GM20431 (cell line): Measurements from ENCODE around the gene PSEN2.

Source experiments
- in situ Hi-C: fragments of 300-500 bp; cut with MseI, MboI; formaldehyde crosslinking; loops from one replicate; pipeline ENCODE4 v1.15.0; 2020; ENCODE audit warnings: low sequenced_read_pairs; ENCODE audit not compliant: unreplicated experiment

The PSEN2 gene

DNA sequence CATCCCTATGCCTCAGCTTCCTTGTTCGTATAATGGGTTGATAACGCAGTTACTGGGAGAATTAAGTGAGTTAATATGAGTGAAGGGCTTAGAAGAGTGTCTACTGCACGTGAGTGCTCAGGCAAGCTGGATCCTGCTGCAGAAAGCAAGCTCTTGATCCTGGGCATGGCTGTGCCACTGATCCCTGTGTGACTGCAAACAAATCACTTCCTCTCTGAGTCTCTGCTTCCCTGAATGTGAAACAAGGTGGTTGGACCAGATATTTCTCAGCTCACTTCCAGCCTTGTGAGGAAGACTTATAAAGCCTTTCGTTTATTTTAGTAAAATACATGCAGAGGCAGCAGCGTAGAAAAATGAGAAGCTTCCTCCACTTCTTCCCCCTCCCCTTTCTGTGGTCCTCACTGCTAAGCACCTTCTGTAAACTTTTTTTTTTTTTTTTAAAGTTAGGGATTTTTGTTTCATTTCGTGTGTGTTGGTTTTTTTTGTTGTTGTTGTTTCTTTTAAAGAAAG is 13.8 kb downstream of the PSEN2 start:
- in situ Hi-C loops: no loop called here

DNA sequence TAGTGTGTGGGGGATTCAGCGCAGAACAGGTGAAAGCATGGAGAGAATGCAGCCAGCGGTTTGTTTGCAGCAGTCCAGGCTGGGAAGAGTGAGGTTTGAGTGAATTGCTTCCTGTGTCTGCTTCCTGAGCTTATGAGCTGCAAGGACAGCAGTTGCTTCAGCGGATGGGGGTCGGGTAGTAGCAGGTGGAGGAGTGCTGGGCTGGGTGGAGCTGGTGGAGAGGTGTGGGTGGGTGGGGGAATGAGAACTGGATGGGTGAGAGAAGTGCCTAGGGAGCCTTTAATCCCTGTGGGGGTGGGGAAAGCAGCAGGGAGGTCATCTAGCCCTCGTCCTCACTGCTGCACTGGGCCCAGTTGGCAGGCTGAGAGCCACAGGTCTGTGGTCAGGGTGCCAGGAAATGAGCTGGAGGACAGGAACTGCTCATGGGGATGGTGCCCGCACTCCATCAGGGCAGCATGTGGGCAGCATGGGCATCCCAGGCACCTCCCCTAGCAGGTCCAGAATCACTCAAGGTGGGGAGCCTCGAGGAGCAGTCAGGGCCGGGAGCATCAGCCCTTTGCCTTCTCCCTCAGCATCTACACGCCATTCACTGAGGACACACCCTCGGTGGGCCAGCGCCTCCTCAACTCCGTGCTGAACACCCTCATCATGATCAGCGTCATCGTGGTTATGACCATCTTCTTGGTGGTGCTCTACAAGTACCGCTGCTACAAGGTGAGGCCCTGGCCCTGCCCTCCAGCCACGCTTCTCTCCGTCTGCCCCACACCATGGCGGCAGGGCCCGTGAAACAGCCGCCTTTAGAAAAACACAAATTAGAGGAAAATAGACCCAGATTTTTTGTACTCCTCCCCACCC is 14.8 kb downstream of the PSEN2 start:
- in situ Hi-C loops: no loop called here

DNA sequence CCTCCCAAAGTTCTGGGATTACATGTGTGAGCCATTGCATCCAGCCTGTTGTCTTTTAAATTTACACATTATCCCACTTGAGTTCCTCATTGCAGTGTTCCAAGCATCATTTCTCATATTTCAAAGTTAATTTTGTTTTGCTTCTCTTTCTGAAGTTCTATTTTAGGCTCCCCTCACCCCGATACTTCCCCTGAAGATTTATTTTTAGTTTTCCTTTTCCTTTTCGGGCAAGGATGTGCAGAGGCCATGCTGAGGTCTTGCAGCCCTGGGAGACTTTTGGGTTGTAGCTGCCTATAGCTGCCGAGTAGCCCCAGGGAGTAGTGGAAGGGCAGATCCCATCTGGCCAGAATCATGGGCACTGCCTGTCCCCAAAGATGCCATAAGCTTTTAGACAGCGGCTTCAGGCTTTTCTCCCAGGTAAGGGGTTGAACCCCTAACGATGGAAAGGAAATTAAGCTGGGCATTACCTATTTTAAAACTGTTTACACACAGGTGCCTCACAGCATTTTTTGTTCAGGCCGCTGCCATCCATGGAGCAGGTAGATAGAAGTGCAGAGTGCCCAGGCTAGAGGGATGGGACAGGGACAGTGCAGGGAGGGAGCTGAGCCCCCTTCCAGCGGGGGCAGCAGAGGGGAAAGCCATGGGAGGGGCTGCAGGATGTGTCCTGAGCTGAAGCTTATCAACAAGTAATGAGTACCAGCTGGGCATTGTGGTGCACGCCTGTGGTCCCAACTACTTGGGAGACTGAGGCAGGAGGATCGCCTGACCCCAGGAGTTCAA is 15.9 kb downstream of the PSEN2 start:
- in situ Hi-C loops: no loop called here

DNA sequence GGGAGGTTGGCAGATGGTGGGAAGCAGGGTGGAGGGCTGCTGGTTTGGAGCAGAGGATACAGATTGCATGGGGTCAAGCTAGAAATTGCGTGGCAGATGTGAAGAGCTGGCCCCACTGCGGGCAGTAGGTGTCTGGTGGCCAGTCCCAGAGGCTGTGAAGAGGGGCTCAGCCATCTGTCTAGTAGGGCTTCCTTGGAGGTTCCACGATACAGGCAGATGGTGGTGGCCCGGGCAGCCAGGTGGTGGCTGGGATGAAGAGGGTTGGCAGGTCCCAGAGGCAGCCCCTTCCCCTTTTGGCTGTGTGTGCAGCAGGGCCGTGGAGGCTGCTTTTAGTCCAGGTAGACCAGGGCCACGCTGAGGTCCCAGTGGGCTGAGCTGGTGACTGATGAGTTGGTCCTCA is 16.6 kb downstream of the PSEN2 start:
- in situ Hi-C loops: no loop called here

DNA sequence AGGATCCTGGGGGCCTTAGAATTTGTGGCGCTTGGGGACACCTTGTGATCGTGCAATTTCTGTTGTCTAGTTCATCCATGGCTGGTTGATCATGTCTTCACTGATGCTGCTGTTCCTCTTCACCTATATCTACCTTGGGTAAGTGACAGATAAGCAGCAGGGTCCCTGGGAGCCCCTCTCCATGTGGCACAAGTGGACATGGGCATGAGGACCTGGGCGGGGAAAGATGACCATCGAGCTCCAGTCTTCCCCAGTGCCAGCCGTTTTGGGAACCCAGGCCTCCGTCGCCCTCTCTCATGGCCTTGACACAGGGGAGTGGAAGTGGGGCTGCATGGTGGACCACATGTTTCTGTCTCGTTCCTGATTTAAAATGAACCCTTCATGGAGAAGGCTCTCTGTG is 17.6 kb downstream of the PSEN2 start:
- in situ Hi-C loops: no loop called here

DNA sequence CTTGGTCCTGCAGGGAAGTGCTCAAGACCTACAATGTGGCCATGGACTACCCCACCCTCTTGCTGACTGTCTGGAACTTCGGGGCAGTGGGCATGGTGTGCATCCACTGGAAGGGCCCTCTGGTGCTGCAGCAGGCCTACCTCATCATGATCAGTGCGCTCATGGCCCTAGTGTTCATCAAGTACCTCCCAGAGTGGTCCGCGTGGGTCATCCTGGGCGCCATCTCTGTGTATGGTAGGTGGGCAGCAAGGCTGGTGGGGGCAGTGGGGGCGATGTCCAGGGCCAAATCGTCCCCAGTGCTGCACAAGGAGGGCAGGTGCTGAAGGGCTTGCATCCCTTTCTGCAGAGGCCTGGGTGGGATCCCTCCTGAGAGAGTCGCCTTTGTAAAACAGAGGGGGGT is 18.4 kb downstream of the PSEN2 start:
- in situ Hi-C loops: no loop called here

DNA sequence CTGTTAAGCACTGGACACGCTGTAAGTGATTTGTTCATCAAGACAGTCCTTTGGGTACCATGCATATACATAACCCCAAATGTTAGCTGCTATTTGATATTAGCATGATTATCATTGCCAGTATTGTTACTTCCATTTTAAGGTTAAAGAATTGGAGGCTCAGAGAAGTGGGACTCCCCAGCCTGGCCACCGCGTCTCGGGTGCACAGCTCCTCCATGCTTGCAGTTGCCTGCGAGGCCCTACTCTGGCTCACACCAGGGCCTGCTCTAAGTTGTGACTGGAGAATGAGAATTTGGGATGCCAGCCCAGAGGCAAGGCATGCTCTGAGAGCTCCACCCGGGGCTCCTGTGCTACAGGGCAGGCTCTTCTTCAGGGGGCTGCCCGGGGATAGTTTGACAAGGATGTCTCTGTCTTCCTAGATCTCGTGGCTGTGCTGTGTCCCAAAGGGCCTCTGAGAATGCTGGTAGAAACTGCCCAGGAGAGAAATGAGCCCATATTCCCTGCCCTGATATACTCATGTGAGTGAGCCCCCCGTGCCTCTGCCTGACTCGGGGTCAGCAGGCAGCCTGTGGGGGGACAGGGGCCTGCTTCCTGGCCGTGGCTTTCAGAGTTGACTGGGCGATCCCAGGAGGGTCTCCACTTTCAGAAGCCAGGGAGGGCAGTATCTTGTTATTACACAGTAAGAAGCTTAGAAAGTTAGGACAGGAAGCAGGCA is 19.4 kb downstream of the PSEN2 start:
- in situ Hi-C loops: no loop called here

DNA sequence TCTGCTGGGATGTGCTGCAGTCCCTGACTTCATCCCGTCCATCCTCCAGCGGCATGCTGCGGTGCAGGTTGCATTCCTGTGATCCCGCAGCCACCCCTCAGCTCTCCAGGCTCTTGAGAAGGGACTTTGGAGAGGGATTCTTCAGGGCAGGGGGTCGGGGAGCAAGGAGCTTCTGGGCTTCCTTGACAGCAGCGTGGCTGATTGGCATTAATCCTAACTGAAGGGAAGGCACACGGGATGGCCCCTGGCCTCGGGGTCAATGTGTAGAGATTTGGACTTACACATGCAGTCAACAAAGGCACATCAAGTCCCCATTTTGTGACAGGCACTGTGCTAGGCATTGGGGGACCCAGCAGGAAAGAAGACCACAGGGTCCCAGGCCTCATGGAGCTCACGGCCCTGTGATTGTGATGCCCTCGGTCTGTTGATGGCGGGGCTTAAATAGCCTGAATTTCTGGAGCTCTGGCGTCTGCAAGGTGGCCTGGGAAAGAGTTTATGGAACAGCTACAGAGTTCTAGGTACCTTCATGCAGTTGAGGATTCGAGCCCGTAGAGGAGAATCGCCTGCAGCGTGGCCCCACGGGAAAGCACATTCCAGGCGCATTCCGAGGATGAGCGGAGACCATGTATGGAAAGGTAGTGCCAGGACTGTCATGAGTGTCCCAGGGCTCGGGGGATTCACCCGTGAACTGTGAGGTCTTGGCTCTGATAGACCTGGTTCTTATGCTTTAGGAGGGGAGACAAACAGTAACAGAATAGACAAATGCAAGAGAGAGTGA is 20.1 kb downstream of the PSEN2 start:
- in situ Hi-C loops: no loop called here

DNA sequence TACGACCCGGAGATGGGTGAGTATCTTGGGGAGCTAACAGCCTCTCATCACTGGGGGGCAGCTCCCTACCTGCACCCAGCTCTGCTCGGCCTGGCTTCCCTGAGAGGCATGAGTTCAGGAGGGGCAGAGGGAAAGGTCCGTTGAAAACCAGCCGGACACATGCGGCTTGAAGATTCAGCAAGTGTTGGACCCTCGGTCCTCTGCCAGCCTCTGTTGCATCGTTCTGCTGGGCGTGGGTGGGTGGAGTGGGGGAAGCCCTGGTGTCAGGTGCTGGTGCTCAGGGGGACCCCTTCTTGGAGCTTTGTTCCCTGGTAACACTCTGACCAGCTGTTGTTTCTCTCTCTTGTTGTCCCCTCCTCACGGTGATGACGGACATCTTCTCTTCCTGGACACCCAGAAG is 20.9 kb downstream of the PSEN2 start:
- in situ Hi-C loops: no loop called here

DNA sequence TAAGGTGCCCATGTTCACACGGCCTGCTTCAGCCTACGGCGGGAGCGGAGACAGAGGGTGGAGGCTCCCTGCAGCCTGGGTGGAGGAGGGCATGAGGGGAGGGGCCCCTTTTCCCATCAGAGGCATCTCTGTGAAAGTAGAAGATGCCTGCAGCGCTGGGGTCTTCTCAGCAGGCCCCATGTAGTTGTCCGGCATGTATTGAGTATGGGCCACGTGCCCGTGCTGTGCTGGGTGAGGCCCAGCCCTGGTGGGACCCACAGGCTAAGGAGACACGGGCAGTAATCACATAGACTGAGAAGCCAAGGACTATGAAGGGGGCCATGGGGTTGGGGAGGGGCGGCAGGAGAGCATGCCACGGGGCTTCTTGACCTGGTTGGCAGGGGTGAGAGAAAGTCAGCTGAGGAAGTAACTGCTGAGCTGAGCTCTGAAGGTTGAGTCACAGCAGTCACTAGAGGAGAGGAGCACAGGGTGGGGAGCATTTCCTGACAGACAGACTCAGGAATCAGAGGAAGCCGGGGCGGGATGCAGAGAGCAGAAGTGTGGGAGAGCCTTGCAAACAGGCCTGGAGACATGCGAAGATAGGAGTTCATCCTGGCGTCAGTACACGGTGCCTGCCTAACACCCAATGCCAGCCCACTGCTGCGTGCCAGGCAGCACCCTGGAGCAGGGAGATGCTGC is 21.6 kb downstream of the PSEN2 start:
- in situ Hi-C loops: no loop called here

DNA sequence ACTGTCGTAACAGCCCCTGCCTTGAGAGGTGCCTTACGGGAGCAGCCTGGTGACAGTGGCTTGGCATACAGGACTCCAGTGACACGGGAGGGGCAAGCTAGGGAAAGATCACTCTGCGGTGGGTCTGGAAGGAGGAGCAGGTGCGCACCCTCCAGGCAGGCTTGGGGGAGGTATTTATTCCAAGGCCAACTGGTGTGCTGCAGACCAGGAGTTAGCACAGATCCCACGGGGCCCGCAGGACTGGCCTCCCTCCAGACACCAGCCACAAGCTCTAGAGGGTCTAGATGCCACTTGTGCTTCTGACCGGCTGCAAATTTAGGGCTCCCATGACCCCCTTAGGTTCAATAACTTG is 22.1 kb downstream of the PSEN2 start:
- in situ Hi-C loops: no loop called here

DNA sequence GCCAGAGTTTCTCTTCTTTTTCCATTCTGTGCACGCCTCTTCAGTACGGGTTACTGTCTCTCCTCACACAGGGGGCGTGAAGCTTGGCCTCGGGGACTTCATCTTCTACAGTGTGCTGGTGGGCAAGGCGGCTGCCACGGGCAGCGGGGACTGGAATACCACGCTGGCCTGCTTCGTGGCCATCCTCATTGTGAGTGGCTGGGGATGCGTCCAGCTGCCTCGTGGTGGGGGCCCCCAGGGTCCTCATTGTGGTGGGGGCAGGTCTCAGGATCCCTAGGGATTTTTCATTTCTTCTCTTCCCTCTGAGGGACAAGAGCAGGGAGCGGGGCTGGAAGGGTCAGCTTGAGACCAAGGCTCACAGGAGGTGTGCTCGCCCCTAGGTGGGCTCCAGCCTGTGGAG is 23.5 kb downstream of the PSEN2 start:
- in situ Hi-C loops: no loop called here

DNA sequence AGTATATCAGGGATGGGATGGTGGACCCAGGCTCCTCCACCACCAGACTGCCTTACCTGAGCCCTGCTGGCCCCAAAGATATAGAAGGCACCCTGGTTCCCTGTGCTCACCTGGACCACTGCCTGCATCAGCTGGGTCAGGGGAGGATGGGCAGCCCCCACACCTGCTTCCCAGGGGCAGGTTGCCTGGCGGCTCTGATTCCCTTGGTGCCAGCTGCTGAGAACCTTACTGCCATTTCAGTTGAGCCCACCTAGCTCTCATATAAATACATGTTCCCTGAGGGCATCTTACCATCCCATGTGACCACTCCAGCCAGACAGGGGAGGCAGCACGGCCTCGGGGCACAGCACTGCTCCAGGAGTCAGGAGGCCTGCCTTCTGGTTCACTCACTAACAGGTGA is 24.4 kb downstream of the PSEN2 start:
- in situ Hi-C loops: no loop called here

DNA sequence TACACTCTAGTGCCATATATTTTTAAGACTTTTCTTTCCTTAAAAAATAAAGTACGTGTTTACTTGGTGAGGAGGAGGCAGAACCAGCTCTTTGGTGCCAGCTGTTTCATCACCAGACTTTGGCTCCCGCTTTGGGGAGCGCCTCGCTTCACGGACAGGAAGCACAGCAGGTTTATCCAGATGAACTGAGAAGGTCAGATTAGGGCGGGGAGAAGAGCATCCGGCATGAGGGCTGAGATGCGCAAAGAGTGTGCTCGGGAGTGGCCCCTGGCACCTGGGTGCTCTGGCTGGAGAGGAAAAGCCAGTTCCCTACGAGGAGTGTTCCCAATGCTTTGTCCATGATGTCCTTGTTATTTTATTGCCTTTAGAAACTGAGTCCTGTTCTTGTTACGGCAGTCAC is 25.2 kb downstream of the PSEN2 start:
- in situ Hi-C loops: no loop called here

DNA sequence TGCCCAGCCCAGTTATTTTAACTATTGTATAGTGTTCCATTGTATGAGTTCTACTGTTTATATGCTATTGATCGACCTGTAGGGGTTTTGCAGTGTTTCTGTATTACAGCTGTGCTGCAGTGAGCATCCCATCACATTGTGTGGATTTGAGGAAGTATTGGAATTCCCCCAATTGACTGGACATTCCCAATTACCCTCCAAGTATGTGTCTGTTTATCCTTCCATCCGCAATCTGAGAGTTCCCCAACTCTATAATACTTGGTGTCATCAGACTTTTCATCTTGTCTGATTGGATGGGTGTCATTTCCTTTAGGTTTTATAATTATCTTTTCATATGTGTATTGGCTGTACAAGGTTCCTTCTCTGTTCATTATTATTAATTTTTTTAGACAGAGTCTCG is 27.8 kb downstream of the PSEN2 start:
- in situ Hi-C loops: no loop called here

DNA sequence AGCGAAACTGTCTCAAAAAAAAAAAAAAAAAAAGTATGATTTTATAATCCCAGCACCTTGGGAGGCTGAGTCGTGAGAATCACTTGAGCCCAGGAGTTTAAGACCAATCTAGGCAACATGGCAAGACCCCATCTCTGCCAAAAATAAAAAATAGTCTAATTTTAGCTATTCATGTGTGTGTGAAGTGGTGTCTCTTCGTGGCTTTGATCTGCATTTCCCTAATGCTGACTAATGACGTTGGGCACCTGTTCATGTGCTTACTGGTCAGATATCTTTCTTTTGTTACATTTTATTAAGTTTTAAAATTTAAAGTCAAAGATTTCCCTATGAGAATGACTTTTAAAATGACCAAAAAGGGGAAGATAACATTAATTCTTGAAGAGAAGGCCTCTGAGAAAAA is 31.0 kb downstream of the PSEN2 start:
- in situ Hi-C loops: no loop called here

DNA sequence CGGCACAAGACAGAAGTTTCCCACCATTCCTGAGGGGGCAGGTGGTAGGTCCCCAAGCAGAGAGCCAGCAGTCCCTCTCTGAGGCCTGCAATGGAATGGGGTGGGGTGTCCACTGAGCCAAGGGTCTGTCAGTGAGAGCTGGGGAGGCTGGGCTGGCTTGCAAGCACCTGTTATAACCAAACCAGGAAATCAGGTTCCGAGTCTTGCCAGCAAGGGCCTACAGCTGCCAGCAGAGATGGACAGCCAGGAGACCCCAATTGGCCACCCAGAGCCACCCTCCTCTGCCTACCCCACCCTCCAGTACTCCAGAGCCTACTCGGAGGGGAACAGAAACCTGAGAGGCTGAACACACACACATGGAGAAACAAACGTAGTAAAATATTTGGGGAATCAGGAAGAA is 32.2 kb downstream of the PSEN2 start:
- in situ Hi-C loops: no loop called here

DNA sequence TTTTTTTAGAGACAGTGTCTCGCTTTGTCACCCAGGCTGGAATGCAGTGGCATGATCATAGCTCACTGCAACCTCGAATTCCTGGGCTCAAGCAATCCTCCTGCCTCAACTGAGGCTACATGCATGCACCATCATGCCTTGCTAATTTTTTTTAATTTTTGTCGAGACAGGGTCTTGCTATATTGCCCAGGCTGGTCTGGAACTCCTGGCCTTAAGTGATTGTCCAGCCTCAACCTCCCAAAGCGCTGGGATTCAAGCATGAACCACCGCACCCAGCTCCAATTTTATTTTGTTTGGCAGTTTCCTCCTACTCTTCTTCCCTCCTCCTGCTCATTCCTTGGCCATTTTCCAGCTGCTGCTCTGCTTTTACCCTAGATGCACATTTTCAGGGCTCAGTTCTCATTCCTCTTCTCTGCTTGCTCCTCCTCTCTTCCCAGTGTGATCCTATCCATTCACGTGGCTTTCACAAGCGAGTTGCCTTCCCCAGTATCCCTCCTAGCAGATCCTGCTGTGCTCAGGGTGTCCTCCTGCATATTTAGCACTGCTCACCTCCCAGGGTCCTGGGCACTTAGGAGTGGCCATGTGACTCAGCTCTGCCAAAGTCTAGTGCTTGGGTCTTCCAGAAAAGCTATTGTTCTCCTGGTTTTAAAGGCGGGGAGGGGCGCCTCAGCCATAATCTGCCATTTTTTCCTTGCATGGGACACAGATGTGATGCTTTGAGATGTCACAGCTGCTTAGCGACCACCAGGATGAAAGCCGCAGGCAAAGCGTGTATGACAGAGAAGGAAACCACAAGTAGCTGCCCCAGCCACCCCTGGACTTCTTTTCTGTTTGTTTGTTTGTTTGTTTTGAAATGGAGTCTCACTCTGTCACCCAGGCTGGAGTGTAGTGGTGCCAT is 33.7 kb downstream of the PSEN2 start:
- in situ Hi-C loops: no loop called here

DNA sequence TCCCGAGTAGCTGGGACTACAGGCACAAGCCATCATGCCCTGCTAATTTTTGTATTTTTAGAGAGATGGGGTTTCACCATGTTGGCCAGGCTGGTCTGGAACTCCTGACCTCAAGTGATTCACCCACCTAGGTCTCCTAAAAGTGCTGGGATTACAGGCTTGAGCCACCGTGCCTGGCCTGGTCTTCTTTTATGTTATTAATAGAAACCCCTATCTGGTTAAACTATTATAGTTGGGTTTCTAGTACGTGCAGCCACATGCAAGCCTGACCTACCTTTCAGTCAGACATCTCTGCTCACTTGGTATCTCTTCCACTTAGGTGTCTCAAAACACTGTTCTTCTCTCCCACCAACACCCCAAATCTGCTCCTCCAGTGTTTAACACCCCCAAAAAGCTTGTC is 34.4 kb downstream of the PSEN2 start:
- in situ Hi-C loops: no loop called here
